NCI-H1105 treated with DMSO at 0.1 percent for 48 hours (cell line): ENCODE results near the gene STAB1.

Experiments used
- DNase-seq: peaks from one replicate; lab custom pipeline; 2025; lab: John Stamatoyannopoulos, UW

The STAB1 gene

GRCh38 chr3:52494886-52495495 lies at the start of gene STAB1:
Gene STAB1, plus strand, starts transcription at chr3:52495338. Its CDS starts 76 bp downstream, at chr3:52495414.
- no peak for DNase-seq

GRCh38 chr3:52446042-52446441 lies 49.1 kb upstream of the STAB1 start:
- DNase-seq = no peak

- peak; percentile 10 for DNase-seq
Observed at GRCh38 chr3:52446631-52447511, 48.3 kb upstream of the STAB1 start.

- DNase-seq = no peak
Observed at GRCh38 chr3:52447512-52448355, 47.4 kb upstream of the STAB1 start.

- DNase-seq = no peak
Observed at GRCh38 chr3:52450489-52451236, 44.5 kb upstream of the STAB1 start.

- DNase-seq = no peak
Observed at GRCh38 chr3:52451237-52452083, 43.7 kb upstream of the STAB1 start.

GRCh38 chr3:52452126-52452525 lies 43.0 kb upstream of the STAB1 start:
- DNase-seq = no peak

GRCh38 chr3:52452570-52453221 lies 42.4 kb upstream of the STAB1 start:
- no peak for DNase-seq

GRCh38 chr3:52453496-52454249 lies 41.5 kb upstream of the STAB1 start, which contains the start of gene TNNC1:
Gene TNNC1, minus strand, starts transcription at chr3:52454041. Its CDS starts 26 bp downstream, at chr3:52454015.
- DNase-seq = no peak

GRCh38 chr3:52454250-52454937 lies 40.7 kb upstream of the STAB1 start:
- no peak for DNase-seq

GRCh38 chr3:52454938-52455282 lies 40.2 kb upstream of the STAB1 start:
- no peak for DNase-seq

GRCh38 chr3:52455283-52456168 lies 39.6 kb upstream of the STAB1 start, which contains the start of gene NISCH:
Gene NISCH, plus strand, starts transcription at chr3:52455604. Its CDS starts 38 bp downstream, at chr3:52455642.
- peak; percentile 68 for DNase-seq

- DNase-seq = peak; percentile 2
Observed at GRCh38 chr3:52456169-52456799, 38.9 kb upstream of the STAB1 start.

- no peak for DNase-seq
Observed at GRCh38 chr3:52456800-52457183, 38.3 kb upstream of the STAB1 start.

GRCh38 chr3:52458031-52458760 lies 36.9 kb upstream of the STAB1 start:
- no peak for DNase-seq

GRCh38 chr3:52458770-52459545 lies 36.2 kb upstream of the STAB1 start:
- no peak for DNase-seq
